Right renal cortex interstitium (tissue), 3 donors: ENCODE data around the gene MET. TPM values are rescaled to one million over a fixed set of nuclear protein-coding genes. Genes with fewer than 3 reads are reported as not detected.
A peak's percentile ranks its signal among the peaks of the same experiment; 100 is the strongest.
"Not testable (repeated sequence)": the region's sequence is repeated elsewhere in the genome, so short reads cannot be mapped to it uniquely, and the experiment has no call there.

Experiments used
- DNase-seq, 3 donors: peaks; one replicate each; pipeline ENCODE4 v3.0.0-alpha.2; 2013; ENCODE audit warnings: low read depth in 3 of 3, low spot score in 2 of 3
- polyA plus RNA-seq, 3 donors: library from polyadenylated mRNA; unstranded; fragments of 120-200 nt; gene quantifications; one replicate each; pipeline ENCODE4 v1.2.1, GENCODE V29; 2013; ENCODE audit not compliant: insufficient read length in 3 of 3

MET gene
- polyA plus RNA-seq, 3 donors: 47.8 to 48.3 (median 48.2) TPM

- no peak for DNase-seq
Observed at GRCh38 chr7:116697152-116697551, 25.2 kb downstream of the MET start.

DNA sequence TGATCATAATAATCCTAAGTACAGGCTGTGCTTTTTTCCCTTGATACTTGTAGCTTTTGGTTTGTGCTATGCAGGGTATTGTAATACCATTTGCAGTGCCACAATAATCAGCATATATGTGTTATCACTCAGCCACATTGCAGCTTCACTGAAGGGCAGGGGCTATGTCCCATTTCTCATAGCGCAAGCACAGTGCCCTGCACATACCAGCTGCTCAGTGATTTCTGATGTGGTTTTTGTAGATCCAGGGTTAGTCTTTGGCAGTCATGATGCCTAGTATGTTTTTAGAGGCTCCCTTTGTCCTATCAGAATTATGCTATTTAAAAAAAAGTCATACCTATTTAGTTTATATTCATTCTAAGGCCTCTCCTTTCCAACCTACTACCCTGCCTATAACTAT is 25.8 kb downstream of the MET start:
- DNase-seq: no peak

DNA sequence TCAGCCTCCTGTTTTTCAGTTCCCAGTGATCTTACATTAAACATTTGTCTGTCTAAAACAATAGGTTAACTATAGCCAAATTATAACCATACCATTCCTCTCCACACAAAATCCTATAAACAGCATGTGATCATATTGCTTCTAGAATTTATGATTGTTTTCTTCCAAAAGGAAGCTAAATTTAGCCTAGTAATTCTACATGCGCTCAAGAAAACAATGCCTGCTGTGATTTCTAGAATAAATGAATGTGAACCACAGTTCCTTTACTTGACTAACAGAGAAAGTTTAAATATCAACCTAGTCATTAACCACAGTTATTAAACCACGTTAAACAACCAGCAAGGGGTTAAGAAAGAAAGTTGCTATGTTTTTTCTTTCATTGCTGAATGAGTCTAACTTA is 26.4 kb downstream of the MET start:
- DNase-seq: no peak

GRCh38 chr7:116698930-116699721 is 27.1 kb downstream of the MET start:
- no peak for DNase-seq

- DNase-seq: peak in 1 of 3 donors; percentile 14
Observed at GRCh38 chr7:116699722-116700120, 27.7 kb downstream of the MET start.

DNA sequence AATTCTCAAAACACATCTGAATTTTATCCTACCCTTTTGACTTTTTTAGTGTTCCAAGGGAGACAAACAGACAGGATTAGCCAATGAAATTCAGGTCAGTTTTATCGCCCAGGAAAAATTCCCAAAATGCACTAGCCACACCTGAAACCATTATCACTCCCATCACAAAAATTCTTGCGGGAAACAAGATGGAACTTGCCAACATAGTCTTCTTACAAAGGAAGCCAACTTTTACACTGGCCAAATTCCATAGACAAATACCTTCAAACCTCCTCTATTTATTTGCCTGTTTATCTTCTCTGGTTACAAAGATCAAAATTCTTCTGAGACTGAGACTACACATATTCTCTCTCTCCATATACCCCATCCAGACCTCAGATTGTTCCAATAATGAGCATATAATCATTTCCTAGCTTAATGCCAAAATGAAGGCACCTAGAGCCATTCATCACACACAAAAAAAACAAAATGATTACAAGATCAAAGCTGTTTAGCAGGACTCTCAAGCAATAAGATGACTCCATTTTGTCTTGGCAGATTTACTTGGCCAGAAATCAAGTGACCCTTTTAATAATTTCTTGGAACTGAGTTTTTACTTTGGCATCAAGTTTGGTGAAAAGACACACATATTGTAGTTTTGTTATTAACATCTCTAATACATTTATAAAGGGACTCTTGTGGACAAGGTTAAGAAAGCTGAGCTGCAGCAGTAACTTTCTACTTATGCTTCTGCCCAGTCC is 30.2 kb downstream of the MET start:
- no peak for DNase-seq

GRCh38 chr7:116704650-116705228 is 32.7 kb downstream of the MET start:
- DNase-seq: no peak

GRCh38 chr7:116705419-116705818 is 33.4 kb downstream of the MET start:
- no peak for DNase-seq

- DNase-seq: no peak
Observed at GRCh38 chr7:116706668-116707126, 34.7 kb downstream of the MET start.

GRCh38 chr7:116707289-116707688 is 35.3 kb downstream of the MET start:
- DNase-seq: no peak

- DNase-seq: no peak
Observed at GRCh38 chr7:116708248-116708647, 36.3 kb downstream of the MET start.

DNA sequence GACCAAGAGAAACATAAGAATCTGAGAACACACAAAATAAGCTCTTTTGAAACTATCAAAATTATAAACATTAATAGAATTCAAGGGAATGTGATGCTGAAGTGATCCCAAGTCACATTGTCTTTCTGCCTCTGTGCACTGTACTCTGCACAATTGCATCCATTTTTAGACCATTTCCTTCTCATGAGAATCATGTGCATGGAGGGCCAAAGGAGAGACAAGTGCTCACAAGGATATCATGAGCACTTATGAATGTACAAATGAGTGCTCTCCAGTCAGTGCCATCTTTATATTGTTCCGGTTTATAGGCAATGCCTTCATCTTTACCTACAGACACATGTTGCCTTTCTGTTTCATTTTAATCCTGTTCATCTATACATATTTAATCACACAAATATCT is 36.9 kb downstream of the MET start:
- no peak for DNase-seq

DNA sequence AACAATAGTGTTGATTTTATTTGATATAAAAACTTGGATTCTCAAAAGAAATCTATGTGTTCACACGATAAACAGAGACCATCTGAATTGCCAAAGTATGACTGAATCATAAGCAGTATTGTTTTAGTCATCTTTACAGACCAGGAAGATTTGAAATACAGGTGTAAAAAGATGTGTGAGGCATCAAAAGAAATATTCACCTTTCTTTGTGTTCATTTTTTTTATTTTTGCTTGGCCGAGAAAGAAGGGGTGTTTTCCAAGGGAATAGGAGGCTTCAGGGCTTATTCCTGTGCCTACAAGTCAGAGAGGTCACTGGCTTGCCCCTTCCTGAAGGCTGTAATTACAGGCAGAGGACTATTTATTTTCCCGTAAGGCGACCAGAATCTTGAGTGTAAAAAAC is 37.3 kb downstream of the MET start:
- DNase-seq: no peak

GRCh38 chr7:116710764-116711452 is 38.9 kb downstream of the MET start:
- no peak for DNase-seq

GRCh38 chr7:116711790-116712189 is 39.8 kb downstream of the MET start:
- DNase-seq: no peak

GRCh38 chr7:116713500-116713899 is 41.5 kb downstream of the MET start:
- DNase-seq: no peak

DNA sequence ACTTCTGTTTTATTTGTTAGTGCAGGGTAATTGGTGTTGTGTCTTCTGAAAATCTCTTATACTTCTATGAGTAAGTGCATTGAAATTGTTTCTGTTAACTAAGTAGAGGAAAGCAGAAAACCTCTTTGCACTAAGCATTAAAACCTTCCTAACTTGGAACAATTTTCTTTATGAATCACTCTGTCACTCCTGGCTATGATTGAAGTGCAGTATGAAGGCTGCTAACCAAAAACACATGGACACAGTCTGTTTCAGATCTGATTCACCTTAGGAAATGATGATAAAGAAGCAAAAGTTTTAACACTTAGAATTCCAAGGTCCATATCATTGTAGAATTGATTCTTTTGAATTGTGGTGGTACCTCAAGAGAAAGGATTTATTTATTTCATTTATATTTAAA is 41.9 kb downstream of the MET start:
- no peak for DNase-seq

DNA sequence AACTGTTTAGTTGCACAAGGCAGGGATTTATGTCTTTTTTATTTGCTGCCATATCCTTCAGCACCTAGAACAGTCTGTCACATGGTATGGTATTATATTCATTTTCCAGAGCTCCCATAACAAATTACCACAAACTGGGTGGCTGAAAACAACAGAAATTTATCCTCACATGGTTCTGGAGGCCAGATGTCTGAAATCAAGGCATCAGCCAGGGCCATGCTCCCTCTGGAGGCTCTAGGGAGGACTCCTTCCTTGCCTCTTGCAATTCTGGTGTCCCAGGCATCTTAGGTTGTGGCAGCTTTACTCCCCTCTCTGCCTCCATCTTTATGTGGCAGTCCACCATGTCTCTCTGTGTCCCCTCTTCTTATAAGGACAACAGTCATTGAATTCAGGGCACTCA is 43.1 kb downstream of the MET start:
- no peak for DNase-seq

DNA sequence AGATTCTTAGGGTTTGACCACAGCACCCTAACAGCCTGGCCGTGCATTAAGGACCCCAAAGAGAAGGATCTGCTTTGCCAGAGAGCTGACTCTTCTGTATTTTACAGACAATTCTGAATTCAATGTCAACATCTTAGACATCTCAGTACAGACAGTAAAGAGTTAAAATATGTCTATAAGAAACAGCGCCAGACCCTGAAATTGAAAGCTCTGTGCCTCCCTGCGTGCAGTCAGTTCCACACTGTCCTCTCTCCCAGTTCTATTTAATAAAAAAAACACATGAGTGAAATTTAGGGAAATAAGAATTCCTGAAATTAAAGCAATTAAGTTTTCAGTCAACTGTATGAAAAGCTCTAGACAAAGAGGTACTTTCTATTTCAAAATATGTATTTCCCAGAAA is 45.1 kb downstream of the MET start:
- no peak for DNase-seq

- not testable (repeated sequence) for DNase-seq
Observed at GRCh38 chr7:116723959-116724529, 52.0 kb downstream of the MET start.
